Measurements from ENCODE around the gene LARGE1. TPM values are rescaled to one million over a fixed set of nuclear protein-coding genes. Genes with fewer than 3 reads are reported as not detected.

The LARGE1 gene
- total RNA-seq, 1 experiment from 2014 or later = 1.5 TPM

DNA sequence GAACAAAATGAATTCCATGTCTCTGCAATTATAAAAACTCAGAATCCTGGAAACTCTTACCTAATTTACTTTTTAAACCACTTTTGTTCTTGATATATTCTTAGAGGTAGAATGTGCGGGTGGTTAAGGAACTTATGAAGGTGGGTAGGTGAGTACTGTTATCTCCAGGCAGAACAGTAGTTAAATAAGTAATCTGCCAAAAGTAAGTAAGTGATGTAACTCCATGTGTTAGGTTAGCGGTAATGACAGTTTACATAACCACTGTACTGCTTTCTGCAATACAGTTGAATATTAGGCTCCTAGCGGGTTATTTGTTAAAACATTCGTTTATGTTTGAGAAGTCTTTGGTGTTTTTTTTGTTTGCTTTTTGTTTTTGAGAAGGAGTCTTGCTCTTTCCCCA is 7.1 kb downstream of the LARGE1 start:
- no TSS peak for BruUV-seq (replicated peaks)
- H4K20me1 ChIP-seq (ENCODE audit: insufficient read depth) = no peaks in the 10 kb centered on the region; the same call in 1 of the 2 replicates
- ATAC-seq = no peak

More for the DNA sequence above, 7.1 kb downstream of the LARGE1 start:
- no peak for TF ChIP-seq YY1 (IDR thresholded peaks at IDR 0.05; ENCODE audit: extremely low read depth, insufficient replicate concordance, low read depth, low read length)
- TF ChIP-seq SP1 (IDR thresholded peaks at IDR 0.05; ENCODE audit: low read depth) = no peak
- no peak for TF ChIP-seq CBX3 (IDR thresholded peaks at IDR 0.05; ENCODE audit: low read depth)
- no peak for TF ChIP-seq FOSL1 (IDR thresholded peaks at IDR 0.05; ENCODE audit: low read depth)
- TF ChIP-seq JUND (IDR thresholded peaks at IDR 0.05) = no peak
- no peak for TF ChIP-seq EZH2phosphoT487 (IDR thresholded peaks at IDR 0.05; ENCODE audit: borderline replicate concordance)
- TF ChIP-seq ZNF274 (IDR thresholded peaks at IDR 0.05; ENCODE audit: low read depth, low read length) = no peak
- TF ChIP-seq ZFX (IDR thresholded peaks at IDR 0.05) = no peak
- TF ChIP-seq, protein P1, sequence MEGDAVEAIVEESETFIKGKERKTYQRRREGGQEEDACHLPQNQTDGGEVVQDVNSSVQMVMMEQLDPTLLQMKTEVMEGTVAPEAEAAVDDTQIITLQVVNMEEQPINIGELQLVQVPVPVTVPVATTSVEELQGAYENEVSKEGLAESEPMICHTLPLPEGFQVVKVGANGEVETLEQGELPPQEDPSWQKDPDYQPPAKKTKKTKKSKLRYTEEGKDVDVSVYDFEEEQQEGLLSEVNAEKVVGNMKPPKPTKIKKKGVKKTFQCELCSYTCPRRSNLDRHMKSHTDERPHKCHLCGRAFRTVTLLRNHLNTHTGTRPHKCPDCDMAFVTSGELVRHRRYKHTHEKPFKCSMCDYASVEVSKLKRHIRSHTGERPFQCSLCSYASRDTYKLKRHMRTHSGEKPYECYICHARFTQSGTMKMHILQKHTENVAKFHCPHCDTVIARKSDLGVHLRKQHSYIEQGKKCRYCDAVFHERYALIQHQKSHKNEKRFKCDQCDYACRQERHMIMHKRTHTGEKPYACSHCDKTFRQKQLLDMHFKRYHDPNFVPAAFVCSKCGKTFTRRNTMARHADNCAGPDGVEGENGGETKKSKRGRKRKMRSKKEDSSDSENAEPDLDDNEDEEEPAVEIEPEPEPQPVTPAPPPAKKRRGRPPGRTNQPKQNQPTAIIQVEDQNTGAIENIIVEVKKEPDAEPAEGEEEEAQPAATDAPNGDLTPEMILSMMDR (IDR thresholded peaks at IDR 0.05 in 2 of 3, conservative IDR thresholded peaks at IDR 0.05 in 1 of 3; ENCODE audit: borderline replicate concordance in 1 of 3, insufficient read depth in 1 of 3, low read depth in 2 of 3, low read length in 2 of 3) = no peak
- no peak for TF ChIP-seq EZH2 (IDR thresholded peaks at IDR 0.05)
- TF ChIP-seq, protein P2, sequence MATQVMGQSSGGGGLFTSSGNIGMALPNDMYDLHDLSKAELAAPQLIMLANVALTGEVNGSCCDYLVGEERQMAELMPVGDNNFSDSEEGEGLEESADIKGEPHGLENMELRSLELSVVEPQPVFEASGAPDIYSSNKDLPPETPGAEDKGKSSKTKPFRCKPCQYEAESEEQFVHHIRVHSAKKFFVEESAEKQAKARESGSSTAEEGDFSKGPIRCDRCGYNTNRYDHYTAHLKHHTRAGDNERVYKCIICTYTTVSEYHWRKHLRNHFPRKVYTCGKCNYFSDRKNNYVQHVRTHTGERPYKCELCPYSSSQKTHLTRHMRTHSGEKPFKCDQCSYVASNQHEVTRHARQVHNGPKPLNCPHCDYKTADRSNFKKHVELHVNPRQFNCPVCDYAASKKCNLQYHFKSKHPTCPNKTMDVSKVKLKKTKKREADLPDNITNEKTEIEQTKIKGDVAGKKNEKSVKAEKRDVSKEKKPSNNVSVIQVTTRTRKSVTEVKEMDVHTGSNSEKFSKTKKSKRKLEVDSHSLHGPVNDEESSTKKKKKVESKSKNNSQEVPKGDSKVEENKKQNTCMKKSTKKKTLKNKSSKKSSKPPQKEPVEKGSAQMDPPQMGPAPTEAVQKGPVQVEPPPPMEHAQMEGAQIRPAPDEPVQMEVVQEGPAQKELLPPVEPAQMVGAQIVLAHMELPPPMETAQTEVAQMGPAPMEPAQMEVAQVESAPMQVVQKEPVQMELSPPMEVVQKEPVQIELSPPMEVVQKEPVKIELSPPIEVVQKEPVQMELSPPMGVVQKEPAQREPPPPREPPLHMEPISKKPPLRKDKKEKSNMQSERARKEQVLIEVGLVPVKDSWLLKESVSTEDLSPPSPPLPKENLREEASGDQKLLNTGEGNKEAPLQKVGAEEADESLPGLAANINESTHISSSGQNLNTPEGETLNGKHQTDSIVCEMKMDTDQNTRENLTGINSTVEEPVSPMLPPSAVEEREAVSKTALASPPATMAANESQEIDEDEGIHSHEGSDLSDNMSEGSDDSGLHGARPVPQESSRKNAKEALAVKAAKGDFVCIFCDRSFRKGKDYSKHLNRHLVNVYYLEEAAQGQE (IDR thresholded peaks at IDR 0.05; ENCODE audit: low read depth) = no peak
- TF ChIP-seq TCF7L2 (IDR thresholded peaks at IDR 0.05; ENCODE audit: borderline replicate concordance, extremely low read depth, insufficient read depth, insufficient read length) = no peak
- TF ChIP-seq POLR2A (IDR thresholded peaks at IDR 0.05; ENCODE audit: borderline replicate concordance, extremely low read depth, insufficient read depth, insufficient read length) = no peak
- TF ChIP-seq, protein P3, sequence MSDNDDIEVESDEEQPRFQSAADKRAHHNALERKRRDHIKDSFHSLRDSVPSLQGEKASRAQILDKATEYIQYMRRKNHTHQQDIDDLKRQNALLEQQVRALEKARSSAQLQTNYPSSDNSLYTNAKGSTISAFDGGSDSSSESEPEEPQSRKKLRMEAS (IDR thresholded peaks at IDR 0.05) = no peak
- no peak for TF ChIP-seq POLR2AphosphoS5 (IDR thresholded peaks at IDR 0.05; ENCODE audit: low read depth, low read length)
- no peak for TF ChIP-seq EGR1 (IDR thresholded peaks at IDR 0.05; ENCODE audit: low read depth)
- no peak for TF ChIP-seq RAD21 (IDR thresholded peaks at IDR 0.05; ENCODE audit: low read depth)
- TF ChIP-seq, protein P4, sequence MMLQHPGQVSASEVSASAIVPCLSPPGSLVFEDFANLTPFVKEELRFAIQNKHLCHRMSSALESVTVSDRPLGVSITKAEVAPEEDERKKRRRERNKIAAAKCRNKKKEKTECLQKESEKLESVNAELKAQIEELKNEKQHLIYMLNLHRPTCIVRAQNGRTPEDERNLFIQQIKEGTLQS (IDR thresholded peaks at IDR 0.05) = no peak
- ChIA-PET CTCF (no interaction called here), RAD21 (ENCODE audit: low non-redundant PET in 1 of 2, low total read pairs in 2 of 2, uncharacterized antibody in 2 of 2, unreplicated experiment in 2 of 2) (no interaction called here), POLR2A (no interaction called here)
- Histone ChIP-seq H3K9me3 (ENCODE audit: control insufficient read depth in 1 of 2, insufficient read depth in 1 of 2, low read depth in 1 of 2, low read length in 2 of 2) (peaks cover 0 to 4% of the 10 kb centered on the region in 2 experiments; a peak in 2 of 4 replicates), H3K4me1 (ENCODE audit: control insufficient read depth in 1 of 2, insufficient read depth in 2 of 2, low read length in 2 of 2) (no peaks in the 10 kb centered on the region), H3K27ac (ENCODE audit: low read depth, low read length) (no peak overlapping the region), H3K9me2 (ENCODE audit: insufficient read depth) (no peaks in the 10 kb centered on the region), H3K36me3 (ENCODE audit: control insufficient read depth in 1 of 2, insufficient read depth in 2 of 2, low read length in 2 of 2) (no peaks in the 10 kb centered on the region; a peak in 1 of 4 replicates), H3K4me2 (ENCODE audit: low read length) (no peak overlapping the region), H2AFZ (ENCODE audit: low read depth, low read length, poor library complexity, severe bottlenecking) (no peak overlapping the region), H3K4me3 (replicated peaks in 1 of 2; ENCODE audit: low read depth in 1 of 2, low read length in 2 of 2) (no peak overlapping the region), H3K9ac (ENCODE audit: low read length) (no peak overlapping the region), H3K27me3 (ENCODE audit: insufficient read depth, low read length) (no peaks in the 10 kb centered on the region), H3K79me2 (ENCODE audit: insufficient read depth, low read length) (no peaks in the 10 kb centered on the region)
- no peak for DNase-seq (ENCODE audit: low read depth, low spot score)
- intact Hi-C loops (cut with micrococcal nuclease) = no loop called here
